Activated CD4-positive, alpha-beta T cell treated with anti-CD3 and anti-CD28 coated beads, Interleukin-2, amount 10 ng/mL, durations not matched to agents 24 days and 14 days (primary cell): ENCODE data around the gene GPR150. TPM values are rescaled to one million over a fixed set of nuclear protein-coding genes. Genes with fewer than 3 reads are reported as not detected.

ENCODE experiments used
- DNase-seq: peaks from one replicate; pipeline ENCODE4 v3.0.0; 2022
- H3K27ac Mint-ChIP-seq: one replicate; pipeline ENCODE4 v1.8.0; 2022; ENCODE audit warnings: mild to moderate bottlenecking, mixed read lengths
- H3K27me3 Mint-ChIP-seq: one replicate; pipeline ENCODE4 v1.8.0; 2022; ENCODE audit warnings: mixed read lengths
- H3K36me3 Mint-ChIP-seq: one replicate; pipeline ENCODE4 v1.8.0; 2022; ENCODE audit warnings: low read depth, mild to moderate bottlenecking, mixed read lengths
- H3K4me1 Mint-ChIP-seq: one replicate; pipeline ENCODE4 v1.8.0; 2021; ENCODE audit warnings: mixed read lengths
- H3K4me3 Mint-ChIP-seq: one replicate; pipeline ENCODE4 v1.8.0; 2022; ENCODE audit warnings: mild to moderate bottlenecking, moderate library complexity, mixed read lengths
- H3K9me3 Mint-ChIP-seq: one replicate; pipeline ENCODE4 v1.8.0; 2021; ENCODE audit warnings: mixed read lengths
- intact Hi-C: fragments of 100-400 bp; cut with micrococcal nuclease; formaldehyde crosslinking; loops from one replicate; pipeline ENCODE4 v1.15.1; 2023
- total RNA-seq: library from RNA; stranded (reverse); gene quantifications from 2 replicates; pipeline ENCODE4 v1.2.3, GENCODE V29; 2022

Gene GPR150
- total RNA-seq, 1 donor from 2014 or later: 0.56 TPM

- H3K27me3 Mint-ChIP-seq: peaks cover 19% of the 10 kb centered on the region
These were observed 50.7 kb downstream of the GPR150 start for GRCh38 chr5:95670568-95670967.

More at GRCh38 chr5:95670568-95670967, 50.7 kb downstream of the GPR150 start:
- Mint-ChIP-seq H3K36me3 (no peaks in the 10 kb centered on the region), H3K4me1 (no peaks in the 10 kb centered on the region), H3K4me3 (no peak overlapping the region), H3K27ac (no peak overlapping the region), H3K9me3 (no peaks in the 10 kb centered on the region)
- intact Hi-C loops: no loop called here
- DNase-seq: no peak

Other genes with a start within 250 kb of the GPR150 start
- gene FAM81B, start 228.7 kb upstream of the GPR150 start, total RNA-seq: not detected in 2 replicates
- 61.2 and 69.5 TPM in 2 replicates for gene SKIC3, start 65.1 kb upstream of the GPR150 start, total RNA-seq
- 3.2 and 4.1 TPM in 2 replicates for gene ARSK, start 65.0 kb upstream of the GPR150 start, total RNA-seq
- 4.0 and 4.2 TPM in 2 replicates for gene RFESD, start 26.7 kb downstream of the GPR150 start, total RNA-seq
- not detected in 2 replicates for gene SPATA9, start 62.9 kb downstream of the GPR150 start, total RNA-seq
- gene RHOBTB3, start 111.2 kb downstream of the GPR150 start, total RNA-seq: 0.37 and 0.45 TPM in 2 replicates
- gene GLRX, start 202.6 kb downstream of the GPR150 start, total RNA-seq: 13.5 and 17.3 TPM in 2 replicates